T47D (cell line): ENCODE data around the gene SLC51A.

ENCODE experiments used
- DNase-seq, 2 experiments: peaks; one replicate each; pipeline versions ENCODE4 v3.0.0 to v3.0.0-alpha.2; 2011 to 2012; ENCODE audit warnings: low read depth in 1 of 2, low spot score in 1 of 2
- JUND ChIP-seq: IDR thresholded peaks from 2 replicates; pipeline ENCODE4 v1.6.1; 2012; ENCODE audit warnings: low read depth
- in situ Hi-C: cut with HindIII; loops from 2 replicates; pipeline ENCODE4 v1.10.0; 2016; ENCODE audit warnings: low sequenced_read_pairs, low pct_unique_long_range_greater_than_20kb

The SLC51A gene

GRCh38 chr3:196222876-196223595, 6.7 kb downstream of the SLC51A start:
- DNase-seq: peak in 1 of 2 experiments; percentile 67
- no peak for TF ChIP-seq JUND
- in situ Hi-C loops: no loop called here

GRCh38 chr3:196225086-196225485, 8.8 kb downstream of the SLC51A start:
- TF ChIP-seq JUND: no peak
- in situ Hi-C loops: no loop called here
- no peak for DNase-seq

GRCh38 chr3:196225763-196226364, 9.5 kb downstream of the SLC51A start:
- in situ Hi-C loops: no loop called here
- no peak for TF ChIP-seq JUND

DNA sequence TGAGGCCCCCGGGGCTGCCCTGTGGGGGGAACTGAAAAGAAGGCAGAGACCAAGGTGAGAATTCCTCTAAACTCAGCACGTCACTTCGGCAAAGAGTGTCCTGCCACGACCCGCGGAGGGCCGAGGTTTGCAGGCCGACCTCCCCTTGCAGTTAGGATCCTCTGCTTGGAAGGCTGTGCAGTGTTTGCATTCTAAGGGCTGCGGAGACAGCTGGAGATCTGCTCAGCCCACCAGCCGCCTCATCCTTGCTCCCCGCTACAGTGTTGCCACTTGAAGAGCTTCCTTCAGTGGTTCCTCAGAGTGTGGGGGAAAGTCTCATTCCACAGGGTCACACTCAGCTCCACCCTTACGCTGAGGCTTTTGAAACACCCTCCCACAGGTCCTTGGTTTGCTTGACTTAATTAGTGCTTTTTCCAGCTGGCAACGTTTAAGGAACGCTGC, 10.8 kb downstream of the SLC51A start:
- in situ Hi-C loops: no loop called here
- no peak for TF ChIP-seq JUND
- DNase-seq: no peak

More at GRCh38 chr3:196225763-196226364, 9.5 kb downstream of the SLC51A start:
- DNase-seq: no peak

DNA sequence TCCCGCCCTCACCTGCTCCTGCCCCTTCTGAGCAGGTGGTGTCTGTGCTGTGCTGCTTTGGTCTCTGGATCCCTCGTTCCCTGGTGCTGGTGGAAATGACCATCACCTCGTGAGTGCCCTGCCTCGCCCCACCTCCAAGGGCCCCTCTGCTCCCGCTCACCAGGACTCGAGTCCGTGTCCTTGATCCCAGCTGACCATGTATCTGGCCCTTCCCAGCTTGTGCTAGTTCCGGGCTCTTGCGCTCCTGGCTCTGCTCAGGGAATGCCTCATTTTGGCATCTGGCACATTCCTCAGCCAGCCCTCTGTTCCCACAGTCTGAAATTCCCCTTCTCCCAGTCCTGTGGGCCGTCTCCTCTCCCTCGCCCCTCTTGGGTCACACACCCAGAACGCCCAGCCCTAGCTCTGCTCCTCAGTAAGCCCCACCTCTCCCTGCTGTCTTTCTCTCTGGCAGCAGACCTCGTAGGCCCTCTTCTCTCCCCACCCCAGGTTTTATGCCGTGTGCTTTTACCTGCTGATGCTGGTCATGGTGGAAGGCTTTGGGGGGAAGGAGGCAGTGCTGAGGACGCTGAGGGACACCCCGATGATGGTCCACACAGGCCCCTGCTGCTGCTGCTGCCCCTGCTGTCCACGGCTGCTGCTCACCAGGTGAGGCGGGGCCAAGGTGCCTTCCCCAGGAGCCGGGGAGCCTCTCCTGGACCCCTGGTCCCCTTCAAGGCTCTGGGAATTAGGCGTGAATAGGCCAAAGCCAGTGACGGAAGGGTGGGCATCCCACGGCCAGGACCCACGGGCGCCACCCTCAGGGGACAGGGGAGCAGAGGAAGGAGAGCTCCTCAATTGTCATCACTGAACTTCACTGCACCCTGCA, 11.5 kb downstream of the SLC51A start:
- in situ Hi-C loops: no loop called here
- TF ChIP-seq JUND: no peak
- DNase-seq: no peak

GRCh38 chr3:196232154-196232881, 16.0 kb downstream of the SLC51A start:
- no peak for TF ChIP-seq JUND
- DNase-seq: no peak
- in situ Hi-C loops: no loop called here

- DNase-seq: no peak
- no peak for TF ChIP-seq JUND
- in situ Hi-C loops: no loop called here
Observed at GRCh38 chr3:196232882-196233251, 16.5 kb downstream of the SLC51A start.

GRCh38 chr3:196235452-196236122, 19.3 kb downstream of the SLC51A start:
- no peak for TF ChIP-seq JUND
- no peak for DNase-seq
- in situ Hi-C loops: no loop called here

- in situ Hi-C loops: no loop called here
- DNase-seq: no peak
- no peak for TF ChIP-seq JUND
Observed at GRCh38 chr3:196236223-196236622, 19.9 kb downstream of the SLC51A start.

GRCh38 chr3:196237203-196237602, 20.9 kb downstream of the SLC51A start:
- in situ Hi-C loops: no loop called here
- DNase-seq: no peak
- TF ChIP-seq JUND: no peak

GRCh38 chr3:196238612-196239560, 22.6 kb downstream of the SLC51A start:
- DNase-seq: no peak
- in situ Hi-C loops: no loop called here
- no peak for TF ChIP-seq JUND
